ENCODE data around the gene ZNF600. TPM values are rescaled to one million over a fixed set of nuclear protein-coding genes. Genes with fewer than 3 reads are reported as not detected.
"Not testable (repeated sequence)": the region's sequence is repeated elsewhere in the genome, so short reads cannot be mapped to it uniquely, and the experiment has no call there.

Gene ZNF600
- total RNA-seq, 1 experiment from 2014 or later = 21.1 TPM

- Mint-ChIP-seq H3K4me3 (ENCODE audit: unreplicated experiment) (peak overlapping the region; percentile 79), H3K9me3 (ENCODE audit: unreplicated experiment) (peaks cover 10% of the 10 kb centered on the region), H3K27me3 (ENCODE audit: insufficient read depth, unreplicated experiment) (no peaks in the 10 kb centered on the region), H3K27ac (ENCODE audit: unreplicated experiment) (peak overlapping the region; percentile 39), H3K4me1 (ENCODE audit: low read depth, unreplicated experiment) (peaks cover 18% of the 10 kb centered on the region), H3K36me3 (ENCODE audit: insufficient read depth, unreplicated experiment) (peaks cover 42% of the 10 kb centered on the region)
- DNase-seq = peak in 1 of 2 experiments; percentile 46
- ChIA-PET CTCF (no interaction called here), POLR2A (no interaction called here)
- peak overlapping the region; percentile 82 for H3K4me3 ChIP-seq (ENCODE audit: low read depth, low read length)
- TSS peak; percentile 76 for BruUV-seq (replicated peaks)
- H3K36me3 ChIP-seq (ENCODE audit: control insufficient read depth, insufficient read depth, low read length) = peaks cover 2% of the 10 kb centered on the region
- intact Hi-C loops (cut with micrococcal nuclease; ENCODE audit: unreplicated experiment) = loop anchor here (2.0 kb wide), 1 partner anchor 51 kb away; the partner anchor contains the start of gene ZNF611
- H3K27me3 ChIP-seq (replicated peaks; ENCODE audit: control insufficient read depth, insufficient read depth, low read length) = no peaks in the 10 kb centered on the region
- TF ChIP-seq CTCF (IDR thresholded peaks at IDR 0.05; ENCODE audit: insufficient read depth in 1 of 2, low read depth in 1 of 2, low read length in 1 of 2, severe bottlenecking in 1 of 2, unreplicated experiment in 1 of 2) = no peak
- H3K4me1 ChIP-seq = no peaks in the 10 kb centered on the region
- peaks cover 6% of the 10 kb centered on the region for H3K9me3 ChIP-seq
These were observed 520 bp downstream of the ZNF600 start for GRCh38 chr19:52786078-52786463.

- H3K4me1 Mint-ChIP-seq (ENCODE audit: low read depth, unreplicated experiment) = peaks cover 18% of the 10 kb centered on the region
- BruUV-seq (replicated peaks) = no TSS peak
- intact Hi-C loops (cut with micrococcal nuclease; ENCODE audit: unreplicated experiment) = no loop called here
- Histone ChIP-seq H3K4me3 (ENCODE audit: low read depth, low read length) (peak overlapping the region; percentile 82), H3K36me3 (ENCODE audit: control insufficient read depth, insufficient read depth, low read length) (peaks cover 2% of the 10 kb centered on the region), H3K9me3 (peaks cover 6% of the 10 kb centered on the region), H3K4me1 (no peaks in the 10 kb centered on the region), H3K27me3 (replicated peaks; ENCODE audit: control insufficient read depth, insufficient read depth, low read length) (no peaks in the 10 kb centered on the region)
- ChIA-PET CTCF (no interaction called here), POLR2A (no interaction called here)
- no peak for DNase-seq
- peak overlapping the region; percentile 39 for H3K27ac Mint-ChIP-seq (ENCODE audit: unreplicated experiment)
- H3K4me3 Mint-ChIP-seq (ENCODE audit: unreplicated experiment) = peak overlapping the region; percentile 79
- peaks cover 47% of the 10 kb centered on the region for H3K36me3 Mint-ChIP-seq (ENCODE audit: insufficient read depth, unreplicated experiment)
- TF ChIP-seq CTCF (IDR thresholded peaks at IDR 0.05; ENCODE audit: insufficient read depth in 1 of 2, low read depth in 1 of 2, low read length in 1 of 2, severe bottlenecking in 1 of 2, unreplicated experiment in 1 of 2) = no peak
- H3K9me3 Mint-ChIP-seq (ENCODE audit: unreplicated experiment) = peaks cover 10% of the 10 kb centered on the region
- H3K27me3 Mint-ChIP-seq (ENCODE audit: insufficient read depth, unreplicated experiment) = no peaks in the 10 kb centered on the region
These were observed 1.1 kb downstream of the ZNF600 start for GRCh38 chr19:52785506-52785905.

- H3K4me1 ChIP-seq; H3K27me3 ChIP-seq (replicated peaks; ENCODE audit: control insufficient read depth, insufficient read depth, low read length); H3K9me3 Mint-ChIP-seq (ENCODE audit: unreplicated experiment); H3K36me3 ChIP-seq (ENCODE audit: control insufficient read depth, insufficient read depth, low read length); BruUV-seq (replicated peaks); intact Hi-C loops (cut with micrococcal nuclease; ENCODE audit: unreplicated experiment); H3K4me3 Mint-ChIP-seq (ENCODE audit: unreplicated experiment); DNase-seq; POLR2A ChIA-PET; H3K4me3 ChIP-seq (ENCODE audit: low read depth, low read length); H3K27me3 Mint-ChIP-seq (ENCODE audit: insufficient read depth, unreplicated experiment); CTCF ChIA-PET; H3K27ac Mint-ChIP-seq (ENCODE audit: unreplicated experiment); H3K9me3 ChIP-seq: not testable (repeated sequence)
- Mint-ChIP-seq H3K36me3 (ENCODE audit: insufficient read depth, unreplicated experiment) (peaks cover 70% of the 10 kb centered on the region), H3K4me1 (ENCODE audit: low read depth, unreplicated experiment) (peaks cover 18% of the 10 kb centered on the region)
These were observed 3.7 kb downstream of the ZNF600 start for GRCh38 chr19:52782864-52783263.

- H3K4me3 Mint-ChIP-seq (ENCODE audit: unreplicated experiment) = no peak overlapping the region
- H3K27me3 Mint-ChIP-seq (ENCODE audit: insufficient read depth, unreplicated experiment) = no peaks in the 10 kb centered on the region
- no peaks in the 10 kb centered on the region for H3K4me1 Mint-ChIP-seq (ENCODE audit: low read depth, unreplicated experiment)
- Histone ChIP-seq H3K4me1 (no peaks in the 10 kb centered on the region), H3K9me3 (no peaks in the 10 kb centered on the region), H3K27me3 (replicated peaks; ENCODE audit: control insufficient read depth, insufficient read depth, low read length) (no peaks in the 10 kb centered on the region), H3K36me3 (ENCODE audit: control insufficient read depth, insufficient read depth, low read length) (peaks cover 5% of the 10 kb centered on the region), H3K4me3 (ENCODE audit: low read depth, low read length) (no peak overlapping the region)
- peaks cover 8% of the 10 kb centered on the region for H3K9me3 Mint-ChIP-seq (ENCODE audit: unreplicated experiment)
- intact Hi-C loops (cut with micrococcal nuclease; ENCODE audit: unreplicated experiment) = no loop called here
- H3K36me3 Mint-ChIP-seq (ENCODE audit: insufficient read depth, unreplicated experiment) = peaks cover 74% of the 10 kb centered on the region
- no peak for TF ChIP-seq CTCF (IDR thresholded peaks at IDR 0.05; ENCODE audit: insufficient read depth in 1 of 2, low read depth in 1 of 2, low read length in 1 of 2, severe bottlenecking in 1 of 2, unreplicated experiment in 1 of 2)
- ChIA-PET POLR2A (no interaction called here), CTCF (no interaction called here)
- DNase-seq = no peak
- BruUV-seq (replicated peaks) = no TSS peak
- peak overlapping the region; percentile 35 for H3K27ac Mint-ChIP-seq (ENCODE audit: unreplicated experiment)
These were observed 7.8 kb downstream of the ZNF600 start for GRCh38 chr19:52778811-52779210.

- H3K4me3 Mint-ChIP-seq (ENCODE audit: unreplicated experiment); CTCF ChIA-PET; H3K4me1 Mint-ChIP-seq (ENCODE audit: low read depth, unreplicated experiment); intact Hi-C loops (cut with micrococcal nuclease; ENCODE audit: unreplicated experiment); DNase-seq; POLR2A ChIA-PET; H3K36me3 ChIP-seq (ENCODE audit: control insufficient read depth, insufficient read depth, low read length); H3K27me3 Mint-ChIP-seq (ENCODE audit: insufficient read depth, unreplicated experiment); H3K36me3 Mint-ChIP-seq (ENCODE audit: insufficient read depth, unreplicated experiment); H3K4me1 ChIP-seq; BruUV-seq (replicated peaks); H3K27me3 ChIP-seq (replicated peaks; ENCODE audit: control insufficient read depth, insufficient read depth, low read length); H3K27ac Mint-ChIP-seq (ENCODE audit: unreplicated experiment); H3K9me3 ChIP-seq; H3K4me3 ChIP-seq (ENCODE audit: low read depth, low read length): not testable (repeated sequence)
- H3K9me3 Mint-ChIP-seq (ENCODE audit: unreplicated experiment) = peaks cover 42% of the 10 kb centered on the region
These were observed 30.1 kb downstream of the ZNF600 start for GRCh38 chr19:52756447-52756846.

All from Caco-2 (cell line).